ENCODE data around the gene TADA2B.

DNA sequence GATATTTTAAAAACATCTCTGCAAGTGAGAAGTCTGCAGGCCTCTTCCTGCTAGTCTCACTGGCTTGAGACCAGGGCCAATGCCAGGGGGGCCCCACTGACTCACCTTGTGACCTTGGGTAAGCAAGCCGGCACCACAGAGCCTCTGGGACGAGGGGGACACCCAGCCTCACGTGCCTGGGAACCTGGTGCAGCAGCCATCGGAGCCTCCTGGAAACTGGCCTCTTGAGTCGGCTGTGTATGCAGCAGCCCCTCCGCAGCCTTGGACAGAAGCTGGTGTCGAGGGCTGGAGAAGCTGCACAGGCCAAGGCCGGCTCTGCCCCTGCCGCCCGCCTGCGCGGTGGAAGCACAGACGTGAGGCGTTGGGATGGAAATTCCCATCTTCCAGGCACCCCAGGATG lies 8.7 kb downstream of the TADA2B start:
- TF ChIP-seq, protein P1, sequence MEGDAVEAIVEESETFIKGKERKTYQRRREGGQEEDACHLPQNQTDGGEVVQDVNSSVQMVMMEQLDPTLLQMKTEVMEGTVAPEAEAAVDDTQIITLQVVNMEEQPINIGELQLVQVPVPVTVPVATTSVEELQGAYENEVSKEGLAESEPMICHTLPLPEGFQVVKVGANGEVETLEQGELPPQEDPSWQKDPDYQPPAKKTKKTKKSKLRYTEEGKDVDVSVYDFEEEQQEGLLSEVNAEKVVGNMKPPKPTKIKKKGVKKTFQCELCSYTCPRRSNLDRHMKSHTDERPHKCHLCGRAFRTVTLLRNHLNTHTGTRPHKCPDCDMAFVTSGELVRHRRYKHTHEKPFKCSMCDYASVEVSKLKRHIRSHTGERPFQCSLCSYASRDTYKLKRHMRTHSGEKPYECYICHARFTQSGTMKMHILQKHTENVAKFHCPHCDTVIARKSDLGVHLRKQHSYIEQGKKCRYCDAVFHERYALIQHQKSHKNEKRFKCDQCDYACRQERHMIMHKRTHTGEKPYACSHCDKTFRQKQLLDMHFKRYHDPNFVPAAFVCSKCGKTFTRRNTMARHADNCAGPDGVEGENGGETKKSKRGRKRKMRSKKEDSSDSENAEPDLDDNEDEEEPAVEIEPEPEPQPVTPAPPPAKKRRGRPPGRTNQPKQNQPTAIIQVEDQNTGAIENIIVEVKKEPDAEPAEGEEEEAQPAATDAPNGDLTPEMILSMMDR (conservative IDR thresholded peaks at IDR 0.05; ENCODE audit: low read depth, low read length): no peak
- no peak for TF ChIP-seq CEBPB (IDR thresholded peaks at IDR 0.05; ENCODE audit: low read depth, low read length)
- TF ChIP-seq MAZ (IDR thresholded peaks at IDR 0.05; ENCODE audit: borderline replicate concordance, low read depth, low read length): no peak
- TF ChIP-seq, protein P2, sequence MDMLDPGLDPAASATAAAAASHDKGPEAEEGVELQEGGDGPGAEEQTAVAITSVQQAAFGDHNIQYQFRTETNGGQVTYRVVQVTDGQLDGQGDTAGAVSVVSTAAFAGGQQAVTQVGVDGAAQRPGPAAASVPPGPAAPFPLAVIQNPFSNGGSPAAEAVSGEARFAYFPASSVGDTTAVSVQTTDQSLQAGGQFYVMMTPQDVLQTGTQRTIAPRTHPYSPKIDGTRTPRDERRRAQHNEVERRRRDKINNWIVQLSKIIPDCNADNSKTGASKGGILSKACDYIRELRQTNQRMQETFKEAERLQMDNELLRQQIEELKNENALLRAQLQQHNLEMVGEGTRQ (IDR thresholded peaks at IDR 0.05; ENCODE audit: low read depth, low read length): no peak
- no peak for TF ChIP-seq POLR2A (IDR thresholded peaks at IDR 0.05; ENCODE audit: low read depth, low read length)
- no peak for TF ChIP-seq MXI1 (IDR thresholded peaks at IDR 0.05; ENCODE audit: borderline replicate concordance, low read depth, low read length)
- no peak for TF ChIP-seq MAFK (IDR thresholded peaks at IDR 0.05; ENCODE audit: low read depth, low read length)
- no peak for TF ChIP-seq SMC3 (IDR thresholded peaks at IDR 0.05; ENCODE audit: low read depth, low read length)
- TF ChIP-seq FOS (IDR thresholded peaks at IDR 0.05; ENCODE audit: low read depth, low read length): no peak
- no peak for TF ChIP-seq RAD21 (IDR thresholded peaks at IDR 0.05; ENCODE audit: low read length)
- no peak for TF ChIP-seq BHLHE40 (IDR thresholded peaks at IDR 0.05; ENCODE audit: low read depth, low read length)
- TF ChIP-seq, protein P3, sequence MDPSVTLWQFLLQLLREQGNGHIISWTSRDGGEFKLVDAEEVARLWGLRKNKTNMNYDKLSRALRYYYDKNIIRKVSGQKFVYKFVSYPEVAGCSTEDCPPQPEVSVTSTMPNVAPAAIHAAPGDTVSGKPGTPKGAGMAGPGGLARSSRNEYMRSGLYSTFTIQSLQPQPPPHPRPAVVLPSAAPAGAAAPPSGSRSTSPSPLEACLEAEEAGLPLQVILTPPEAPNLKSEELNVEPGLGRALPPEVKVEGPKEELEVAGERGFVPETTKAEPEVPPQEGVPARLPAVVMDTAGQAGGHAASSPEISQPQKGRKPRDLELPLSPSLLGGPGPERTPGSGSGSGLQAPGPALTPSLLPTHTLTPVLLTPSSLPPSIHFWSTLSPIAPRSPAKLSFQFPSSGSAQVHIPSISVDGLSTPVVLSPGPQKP (IDR thresholded peaks at IDR 0.05; ENCODE audit: borderline replicate concordance, low read depth, low read length): no peak
- TF ChIP-seq RCOR1 (IDR thresholded peaks at IDR 0.05; ENCODE audit: insufficient replicate concordance, low read length): no peak
- TF ChIP-seq CHD1 (IDR thresholded peaks at IDR 0.05; ENCODE audit: low read depth, low read length): no peak

Data from IMR-90 (cell line).